KOPT-K1 (cell line): Measurements from ENCODE around the gene POC1A.

Experiments
- H3K27ac ChIP-seq: fragments of 200-600 bp; sonication (generic); 2 replicates; pipeline ENCODE4 v1.5.1; 2016; ENCODE audit warnings: antibody characterized with exemption, mild to moderate bottlenecking, low read depth, low read length; ENCODE audit not compliant: poor library complexity, severe bottlenecking
- H3K36me3 ChIP-seq: fragments of 200-600 bp; sonication (generic); 2 replicates; pipeline ENCODE4 v1.5.1; 2017; ENCODE audit warnings: antibody characterized with exemption, mild to moderate bottlenecking, low read length, moderate library complexity; ENCODE audit not compliant: insufficient read depth
- H3K9me3 ChIP-seq: fragments of 200-600 bp; sonication (generic); 2 replicates; pipeline ENCODE4 v1.5.1; 2017; ENCODE audit warnings: antibody characterized with exemption, low read length, mild to moderate bottlenecking; ENCODE audit not compliant: insufficient read depth, poor library complexity, severe bottlenecking

POC1A gene

GRCh38 chr3:52056968-52057811 is 97.0 kb downstream of the POC1A start:
- Histone ChIP-seq H3K27ac (peak overlapping the region; percentile 64), H3K9me3 (no peaks in the 10 kb centered on the region), H3K36me3 (peaks cover 22% of the 10 kb centered on the region)

GRCh38 chr3:52056521-52056967 is 97.7 kb downstream of the POC1A start, which contains the start of gene DUSP7:
Gene DUSP7 (minus strand): TSS chr3:52056571. CDS start chr3:52056366, 205 bp downstream.
- H3K27ac ChIP-seq = peak within 1 kb of the TSS; percentile 64
- no peaks in the 10 kb centered on the region for H3K9me3 ChIP-seq
- H3K36me3 ChIP-seq = peaks cover 29% of the 10 kb centered on the region

GRCh38 chr3:52055537-52056351 is 98.5 kb downstream of the POC1A start:
- H3K27ac ChIP-seq = peak overlapping the region; percentile 57
- no peaks in the 10 kb centered on the region for H3K9me3 ChIP-seq
- H3K36me3 ChIP-seq = peaks cover 37% of the 10 kb centered on the region

- no peaks in the 10 kb centered on the region for H3K9me3 ChIP-seq
- H3K36me3 ChIP-seq = peaks cover 45% of the 10 kb centered on the region
- H3K27ac ChIP-seq = peak overlapping the region; percentile 57
Measured at GRCh38 chr3:52054661-52055511, 99.3 kb downstream of the POC1A start.

GRCh38 chr3:52053307-52054304 is 100.6 kb downstream of the POC1A start:
- H3K9me3 ChIP-seq = no peaks in the 10 kb centered on the region
- peak overlapping the region; percentile 54 for H3K27ac ChIP-seq
- peaks cover 58% of the 10 kb centered on the region for H3K36me3 ChIP-seq

- H3K27ac ChIP-seq = peak overlapping the region; percentile 54
- H3K36me3 ChIP-seq = peaks cover 63% of the 10 kb centered on the region
Measured at GRCh38 chr3:52052831-52053306, 101.4 kb downstream of the POC1A start.

GRCh38 chr3:52051444-52051843 is 102.8 kb downstream of the POC1A start:
- Histone ChIP-seq H3K36me3 (peaks cover 66% of the 10 kb centered on the region), H3K9me3 (no peaks in the 10 kb centered on the region), H3K27ac (peak overlapping the region; percentile 54)

More at GRCh38 chr3:52052831-52053306, 101.4 kb downstream of the POC1A start:
- no peaks in the 10 kb centered on the region for H3K9me3 ChIP-seq

- Histone ChIP-seq H3K27ac (no peak overlapping the region), H3K9me3 (no peaks in the 10 kb centered on the region), H3K36me3 (peaks cover 66% of the 10 kb centered on the region)
Measured at GRCh38 chr3:52050571-52050970, 103.7 kb downstream of the POC1A start.

- no peaks in the 10 kb centered on the region for H3K9me3 ChIP-seq
- H3K36me3 ChIP-seq = peaks cover 66% of the 10 kb centered on the region
- H3K27ac ChIP-seq = no peak overlapping the region
Measured at GRCh38 chr3:52049503-52049902, 104.7 kb downstream of the POC1A start.

- no peaks in the 10 kb centered on the region for H3K9me3 ChIP-seq
- H3K27ac ChIP-seq = no peak overlapping the region
- peaks cover 46% of the 10 kb centered on the region for H3K36me3 ChIP-seq
Measured at GRCh38 chr3:52047295-52047960, 106.8 kb downstream of the POC1A start.

GRCh38 chr3:52046902-52047239 is 107.4 kb downstream of the POC1A start:
- H3K9me3 ChIP-seq = no peaks in the 10 kb centered on the region
- H3K27ac ChIP-seq = no peak overlapping the region
- H3K36me3 ChIP-seq = peaks cover 41% of the 10 kb centered on the region

GRCh38 chr3:52046186-52046901 is 107.9 kb downstream of the POC1A start:
- Histone ChIP-seq H3K27ac (no peak overlapping the region), H3K9me3 (no peaks in the 10 kb centered on the region), H3K36me3 (peaks cover 36% of the 10 kb centered on the region)
